ENCODE data around the gene JCAD. TPM values are rescaled to one million over a fixed set of nuclear protein-coding genes. Genes with fewer than 3 reads are reported as not detected.

The JCAD gene
- total RNA-seq, 2 donors from 2014 or later: 40.8 to 52.2 TPM

- Histone ChIP-seq H3K36me3 (ENCODE audit: control insufficient read depth, insufficient read depth, low read length) (no peaks in the 10 kb centered on the region), H3K4me3 (ENCODE audit: low read length) (no peak overlapping the region), H3K9me3 (ENCODE audit: control insufficient read depth, low read length) (peaks cover 7% of the 10 kb centered on the region), H3K27ac (ENCODE audit: low read depth, low read length) (no peak overlapping the region), H3K4me1 (ENCODE audit: control insufficient read depth, insufficient read depth, low read length) (no peaks in the 10 kb centered on the region), H3K9ac (ENCODE audit: extremely low read depth, low read length, poor library complexity, severe bottlenecking) (no peak overlapping the region), H3K27me3 (ENCODE audit: control insufficient read depth, insufficient read depth, low read length, poor library complexity, severe bottlenecking) (no peaks in the 10 kb centered on the region)
- no peaks in the 10 kb centered on the region for H3K9me3 Mint-ChIP-seq
- DNase-seq: no peak
- H3K27ac Mint-ChIP-seq: no peak overlapping the region
- H3K36me3 Mint-ChIP-seq (ENCODE audit: low read depth): no peaks in the 10 kb centered on the region
- H3K4me3 Mint-ChIP-seq: no peak overlapping the region
- WGBS, 2 experiments (ENCODE audit: insufficient coverage in 1 of 2, insufficient read length in 1 of 2): 80% methylated on average over 2 of the region's 2 CpGs; no CpG with 5 or more reads in 1 of the 2 experiments
- no peak for TF ChIP-seq CTCF (conservative IDR thresholded peaks at IDR 0.05)
- no peaks in the 10 kb centered on the region for H3K27me3 Mint-ChIP-seq (ENCODE audit: insufficient read depth)
- H3K4me1 Mint-ChIP-seq: no peaks in the 10 kb centered on the region
Measured at GRCh38 chr10:29970576-29970975, 88.8 kb downstream of the JCAD start.

GRCh38 chr10:29970012-29970396 is 89.4 kb downstream of the JCAD start:
- no peak overlapping the region for H3K27ac ChIP-seq (ENCODE audit: low read depth, low read length)
- no peak overlapping the region for H3K9ac ChIP-seq (ENCODE audit: extremely low read depth, low read length, poor library complexity, severe bottlenecking)
- H3K9me3 Mint-ChIP-seq: no peaks in the 10 kb centered on the region
- no peaks in the 10 kb centered on the region for H3K27me3 ChIP-seq (ENCODE audit: control insufficient read depth, insufficient read depth, low read length, poor library complexity, severe bottlenecking)
- H3K4me1 Mint-ChIP-seq: no peaks in the 10 kb centered on the region
- H3K9me3 ChIP-seq (ENCODE audit: control insufficient read depth, low read length): peaks cover 7% of the 10 kb centered on the region
- TF ChIP-seq CTCF (conservative IDR thresholded peaks at IDR 0.05): no peak
- H3K27me3 Mint-ChIP-seq (ENCODE audit: insufficient read depth): no peaks in the 10 kb centered on the region
- no peaks in the 10 kb centered on the region for H3K4me1 ChIP-seq (ENCODE audit: control insufficient read depth, insufficient read depth, low read length)
- H3K27ac Mint-ChIP-seq: no peak overlapping the region
- no peak for DNase-seq
- no peak overlapping the region for H3K4me3 ChIP-seq (ENCODE audit: low read length)
- no peaks in the 10 kb centered on the region for H3K36me3 ChIP-seq (ENCODE audit: control insufficient read depth, insufficient read depth, low read length)
- H3K4me3 Mint-ChIP-seq: no peak overlapping the region
- no peaks in the 10 kb centered on the region for H3K36me3 Mint-ChIP-seq (ENCODE audit: low read depth)
- WGBS, 2 experiments (ENCODE audit: insufficient coverage in 1 of 2, insufficient read length in 1 of 2): 85 to 91% methylated on average over 5 to 6 of the region's 6 CpGs

- no peak for TF ChIP-seq CTCF (conservative IDR thresholded peaks at IDR 0.05)
- Histone ChIP-seq H3K27ac (ENCODE audit: low read depth, low read length) (no peak overlapping the region), H3K27me3 (ENCODE audit: control insufficient read depth, insufficient read depth, low read length, poor library complexity, severe bottlenecking) (no peaks in the 10 kb centered on the region), H3K4me3 (ENCODE audit: low read length) (no peak overlapping the region), H3K9ac (ENCODE audit: extremely low read depth, low read length, poor library complexity, severe bottlenecking) (no peak overlapping the region), H3K36me3 (ENCODE audit: control insufficient read depth, insufficient read depth, low read length) (no peaks in the 10 kb centered on the region), H3K4me1 (ENCODE audit: control insufficient read depth, insufficient read depth, low read length) (no peaks in the 10 kb centered on the region), H3K9me3 (ENCODE audit: control insufficient read depth, low read length) (peaks cover 1% of the 10 kb centered on the region)
- no peak overlapping the region for H3K27ac Mint-ChIP-seq
- H3K4me1 Mint-ChIP-seq: no peaks in the 10 kb centered on the region
- H3K27me3 Mint-ChIP-seq (ENCODE audit: insufficient read depth): no peaks in the 10 kb centered on the region
- no peak overlapping the region for H3K4me3 Mint-ChIP-seq
- no peak for DNase-seq
- no peaks in the 10 kb centered on the region for H3K36me3 Mint-ChIP-seq (ENCODE audit: low read depth)
- 92 to 99% methylated on average over 7 to 12 of the region's 12 CpGs for WGBS, 2 experiments (ENCODE audit: insufficient coverage in 1 of 2, insufficient read length in 1 of 2)
- no peaks in the 10 kb centered on the region for H3K9me3 Mint-ChIP-seq
Measured at GRCh38 chr10:29969255-29970011, 90.0 kb downstream of the JCAD start.
